Hepatocyte (in vitro differentiated cells): Measurements from ENCODE around the gene AMPD2.

Experiments used
- EZH2 ChIP-seq: fragments of 200-600 bp; sonication (generic); IDR thresholded peaks from 2 replicates; pipeline ENCODE4 v1.6.1; 2016; ENCODE audit warnings: antibody characterized with exemption, mild to moderate bottlenecking, borderline replicate concordance
- TF ChIP-seq, protein P1 (sequence below): fragments of 200-600 bp; sonication (generic); IDR thresholded peaks from 2 replicates; pipeline ENCODE4 v1.5.1; 2016; ENCODE audit warnings: antibody characterized with exemption, mild to moderate bottlenecking; ENCODE audit not compliant: poor library complexity

DNA sequence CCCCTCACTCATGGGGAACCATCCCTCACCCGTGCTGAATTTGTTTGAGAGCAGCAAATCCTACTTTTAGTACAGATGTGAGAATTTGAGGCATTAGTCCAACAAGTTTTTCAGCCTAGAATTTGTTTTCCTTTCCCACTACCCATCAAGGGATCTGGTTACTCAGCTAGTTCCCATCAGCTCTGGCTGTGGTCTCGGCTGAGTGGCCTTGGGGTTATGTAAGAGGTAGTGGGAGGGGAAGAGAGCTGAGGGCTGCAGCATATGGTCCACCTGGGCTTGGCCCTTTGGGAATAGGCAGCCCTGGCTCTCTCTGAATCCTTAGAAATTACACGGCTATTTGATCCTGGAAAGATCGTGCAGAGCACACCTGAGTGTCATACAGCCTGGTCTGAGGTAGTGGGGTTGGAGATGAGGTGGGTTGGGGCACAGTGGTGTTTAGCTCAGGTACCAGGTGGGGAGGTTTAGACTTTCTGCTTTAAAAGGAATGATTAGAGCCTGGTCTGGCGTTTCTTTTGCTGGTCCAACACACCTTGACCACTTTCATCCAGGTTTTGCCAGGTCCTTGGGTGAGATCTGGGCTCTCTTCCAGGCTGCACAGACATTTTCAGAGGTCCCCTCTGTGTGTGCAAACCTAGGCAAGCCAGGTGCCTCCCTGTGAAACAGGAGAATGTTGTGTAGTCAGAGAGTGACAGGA, 40.5 kb downstream of the AMPD2 start:
- no peak for TF ChIP-seq EZH2
- TF ChIP-seq, protein P1, sequence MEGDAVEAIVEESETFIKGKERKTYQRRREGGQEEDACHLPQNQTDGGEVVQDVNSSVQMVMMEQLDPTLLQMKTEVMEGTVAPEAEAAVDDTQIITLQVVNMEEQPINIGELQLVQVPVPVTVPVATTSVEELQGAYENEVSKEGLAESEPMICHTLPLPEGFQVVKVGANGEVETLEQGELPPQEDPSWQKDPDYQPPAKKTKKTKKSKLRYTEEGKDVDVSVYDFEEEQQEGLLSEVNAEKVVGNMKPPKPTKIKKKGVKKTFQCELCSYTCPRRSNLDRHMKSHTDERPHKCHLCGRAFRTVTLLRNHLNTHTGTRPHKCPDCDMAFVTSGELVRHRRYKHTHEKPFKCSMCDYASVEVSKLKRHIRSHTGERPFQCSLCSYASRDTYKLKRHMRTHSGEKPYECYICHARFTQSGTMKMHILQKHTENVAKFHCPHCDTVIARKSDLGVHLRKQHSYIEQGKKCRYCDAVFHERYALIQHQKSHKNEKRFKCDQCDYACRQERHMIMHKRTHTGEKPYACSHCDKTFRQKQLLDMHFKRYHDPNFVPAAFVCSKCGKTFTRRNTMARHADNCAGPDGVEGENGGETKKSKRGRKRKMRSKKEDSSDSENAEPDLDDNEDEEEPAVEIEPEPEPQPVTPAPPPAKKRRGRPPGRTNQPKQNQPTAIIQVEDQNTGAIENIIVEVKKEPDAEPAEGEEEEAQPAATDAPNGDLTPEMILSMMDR = no peak
